ENCODE results near the gene FHOD3. TPM values are rescaled to one million over a fixed set of nuclear protein-coding genes. Genes with fewer than 3 reads are reported as not detected.

Gene FHOD3
- total and polyA plus RNA-seq, 2 of the 8 experiments (the other 6 are each of a cell fraction or from before 2014, with no cell fraction given) = 9.7 to 10.5 TPM

DNA sequence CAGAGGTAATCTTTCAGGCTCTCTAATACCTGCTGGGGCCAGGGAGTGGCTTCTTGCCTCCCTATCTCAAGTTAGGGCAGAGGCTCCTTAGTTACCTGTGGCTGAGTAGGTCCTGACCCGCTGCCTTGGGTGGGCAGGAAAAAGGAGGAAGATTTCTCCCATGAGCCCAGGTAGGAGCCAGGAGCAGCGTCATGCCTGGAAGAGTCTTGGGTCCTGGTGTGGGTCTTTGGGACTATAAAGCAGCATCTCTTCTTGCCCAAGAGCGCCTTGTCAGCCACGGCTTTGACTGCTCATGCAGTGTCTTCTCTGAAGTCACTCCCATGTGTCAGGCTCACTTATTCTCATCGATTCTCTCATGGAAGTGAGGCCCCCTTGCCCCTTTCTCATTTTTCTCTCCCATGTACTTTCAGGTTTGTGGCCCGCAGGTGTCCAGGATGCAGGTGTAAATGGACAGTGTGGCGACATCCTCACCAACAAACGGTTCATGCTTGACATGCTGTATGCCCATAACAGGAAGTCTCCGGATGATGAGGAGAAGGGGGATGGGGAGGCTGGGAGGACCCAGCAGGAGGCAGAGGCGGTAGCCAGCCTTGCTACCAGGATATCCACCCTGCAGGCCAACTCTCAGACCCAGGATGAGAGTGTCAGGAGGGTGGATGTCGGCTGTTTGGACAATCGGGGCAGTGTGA lies 420.1 kb downstream of the FHOD3 start:
- no peaks in the 10 kb centered on the region for H3K9me3 ChIP-seq (ENCODE audit: insufficient read depth in 2 of 2, low read depth in 1 of 2, low read length in 1 of 2)
- H4K8ac ChIP-seq (ENCODE audit: extremely low read depth, insufficient read depth, low read length) = no peak overlapping the region
- no peak overlapping the region for H2AK5ac ChIP-seq (ENCODE audit: low read depth, low read length)
- ChIA-PET CTCF (ENCODE audit: partially characterized antibody) (no interaction called here), POLR2A (ENCODE audit: partially characterized antibody) (interaction anchor here (0.6 kb wide), 1 partner anchor 236 kb away, joined by 3 read pairs; no protein-coding TSS in a partner anchor)
- H4K5ac ChIP-seq (ENCODE audit: insufficient read length, low read depth, low read length) = no peak overlapping the region
- H3K23me2 ChIP-seq (ENCODE audit: low read depth, low read length) = peaks cover 3% of the 10 kb centered on the region; the same call in 1 of the 2 replicates
- no peak overlapping the region for H3K9ac ChIP-seq (replicated peaks in 1 of 4; ENCODE audit: extremely low read depth in 1 of 4, low read depth in 3 of 4, low read length in 3 of 4)
- no peak overlapping the region for H3K23ac ChIP-seq (ENCODE audit: insufficient read length)
- no peak overlapping the region for H3K14ac ChIP-seq (ENCODE audit: insufficient read length)
- H3K4me2 ChIP-seq (ENCODE audit: insufficient read depth in 1 of 2, low read depth in 2 of 2, low read length in 2 of 2) = no peak overlapping the region
- no peak overlapping the region for H3K27ac ChIP-seq (ENCODE audit: low read depth, low read length)
- H2BK120ac ChIP-seq (replicated peaks; ENCODE audit: low read depth, low read length) = no peak overlapping the region
- H2BK5ac ChIP-seq (ENCODE audit: low read depth, low read length) = no peak overlapping the region
- no peak overlapping the region for H4K91ac ChIP-seq (replicated peaks; ENCODE audit: insufficient read length, low read length)
- no peak overlapping the region for H3K18ac ChIP-seq (ENCODE audit: extremely low read depth, low read length)
- no peak overlapping the region for H2AFZ ChIP-seq (ENCODE audit: low read length)
- no peaks in the 10 kb centered on the region; the same call in 1 of the 2 replicates for H3K79me1 ChIP-seq (ENCODE audit: low read depth, low read length)
- FAIRE-seq = no peak
- no peak for DNase-seq (ENCODE audit: low read depth in 1 of 2, low spot score in 2 of 2)
- H2BK15ac ChIP-seq (ENCODE audit: low read length) = no peak overlapping the region
- H4K20me1 ChIP-seq (replicated peaks in 1 of 2; ENCODE audit: control insufficient read depth in 1 of 2, insufficient read depth in 2 of 2, low read length in 2 of 2) = no peaks in the 10 kb centered on the region
- H3K4ac ChIP-seq (replicated peaks; ENCODE audit: insufficient read length, low read depth, low read length) = no peak overlapping the region
- no peaks in the 10 kb centered on the region; a peak in 2 of 7 replicates for H3K27me3 ChIP-seq (replicated peaks in 1 of 4; ENCODE audit: control insufficient read depth in 3 of 4, extremely low read depth in 1 of 4, insufficient read depth in 3 of 4, low read length in 3 of 4)
- TF ChIP-seq POLR2AphosphoS5 (IDR thresholded peaks at IDR 0.05; ENCODE audit: low read depth, low read length) = no peak
- no peak for TF ChIP-seq SP2 (IDR thresholded peaks at IDR 0.05; ENCODE audit: low read length)
- no peak for TF ChIP-seq CBX8 (IDR thresholded peaks at IDR 0.05; ENCODE audit: borderline replicate concordance, low read depth, low read length)
- TF ChIP-seq JUND (IDR thresholded peaks at IDR 0.05; ENCODE audit: low read length) = no peak
- no peak for TF ChIP-seq POU5F1 (IDR thresholded peaks at IDR 0.05; ENCODE audit: low read depth, low read length)
- no peak for TF ChIP-seq RFX5 (IDR thresholded peaks at IDR 0.05; ENCODE audit: borderline replicate concordance, low read depth, low read length)
- TF ChIP-seq BACH1 (IDR thresholded peaks at IDR 0.05; ENCODE audit: low read length) = no peak
- H2BK20ac ChIP-seq (ENCODE audit: low read length) = no peak overlapping the region
- 88% methylated on average over 12 of the region's 12 CpGs; no CpG with 5 or more reads in 1 of the 2 experiments for WGBS, 2 experiments (ENCODE audit: extremely low coverage in 1 of 2, insufficient coverage in 1 of 2, insufficient read length in 1 of 2, insufficient replicate concordance in 2 of 2, low coverage in 1 of 2, low lambda C conversion rate in 2 of 2, missing lambda C conversion rate in 1 of 2)
- no peak overlapping the region for H3K56ac ChIP-seq (replicated peaks; ENCODE audit: insufficient read length, low read depth, low read length)
- no peaks in the 10 kb centered on the region for H3K36me3 ChIP-seq (ENCODE audit: control insufficient read depth in 2 of 4, insufficient read depth in 4 of 4, low read length in 3 of 4)
- H3K4me3 ChIP-seq (ENCODE audit: extremely low read depth in 1 of 4, insufficient read depth in 2 of 4, low read depth in 3 of 4, low read length in 4 of 4) = no peak overlapping the region
- H2BK12ac ChIP-seq (ENCODE audit: low read depth, low read length) = no peak overlapping the region
- H3K4me1 ChIP-seq (replicated peaks in 1 of 4; ENCODE audit: control insufficient read depth in 3 of 4, insufficient read depth in 4 of 4, low read length in 3 of 4) = peaks cover 0 to 2% (median 0%) of the 10 kb centered on the region in 4 experiments; a peak in 1 of 7 replicates
- no peaks in the 10 kb centered on the region for H3K79me2 ChIP-seq (ENCODE audit: control insufficient read depth in 1 of 2, insufficient read depth in 2 of 2, low read length in 2 of 2)
